RKO (cell line): ENCODE data around the gene PDPN.
"Not testable (repeated sequence)": the region's sequence is repeated elsewhere in the genome, so short reads cannot be mapped to it uniquely, and the experiment has no call there.

Experiments
- DNase-seq: peaks from one replicate; pipeline ENCODE4 v3.0.0-alpha.2; 2016; ENCODE audit warnings: low spot score

The PDPN gene

GRCh38 chr1:13583595-13583965, at the start of gene PDPN:
Gene PDPN, plus strand, starts transcription at chr1:13583832. Its CDS starts 202 bp downstream, at chr1:13584034.
- no peak for DNase-seq

- no peak for DNase-seq
Measured at GRCh38 chr1:13535227-13535626, 48.4 kb upstream of the PDPN start.

GRCh38 chr1:13536571-13536970, 47.1 kb upstream of the PDPN start:
- DNase-seq = no peak

GRCh38 chr1:13538832-13539231, 44.8 kb upstream of the PDPN start:
- no peak for DNase-seq

- DNase-seq = no peak
Measured at GRCh38 chr1:13539683-13540082, 43.9 kb upstream of the PDPN start.

- no peak for DNase-seq
Measured at GRCh38 chr1:13540866-13541265, 42.8 kb upstream of the PDPN start.

GRCh38 chr1:13541435-13542215, 42.0 kb upstream of the PDPN start:
- DNase-seq = no peak

GRCh38 chr1:13543451-13544220, 40.0 kb upstream of the PDPN start:
- peak; percentile 7 for DNase-seq

- no peak for DNase-seq
Measured at GRCh38 chr1:13544221-13544556, 39.4 kb upstream of the PDPN start.

- no peak for DNase-seq
Measured at GRCh38 chr1:13546791-13547190, 36.8 kb upstream of the PDPN start.

- DNase-seq = no peak
Measured at GRCh38 chr1:13548281-13548680, 35.4 kb upstream of the PDPN start.

GRCh38 chr1:13549021-13549420, 34.6 kb upstream of the PDPN start:
- no peak for DNase-seq

GRCh38 chr1:13549521-13549920, 34.1 kb upstream of the PDPN start:
- DNase-seq = no peak

- DNase-seq = no peak
Measured at GRCh38 chr1:13550663-13551062, 33.0 kb upstream of the PDPN start.

GRCh38 chr1:13554798-13555197, 28.8 kb upstream of the PDPN start:
- no peak for DNase-seq

- DNase-seq = no peak
Measured at GRCh38 chr1:13556224-13556764, 27.3 kb upstream of the PDPN start.

- DNase-seq = no peak
Measured at GRCh38 chr1:13560541-13560940, 23.1 kb upstream of the PDPN start.

GRCh38 chr1:13562981-13563380, 20.7 kb upstream of the PDPN start:
- DNase-seq = not testable (repeated sequence)

GRCh38 chr1:13564073-13564472, 19.6 kb upstream of the PDPN start:
- DNase-seq = no peak

- not testable (repeated sequence) for DNase-seq
Measured at GRCh38 chr1:13570435-13570834, 13.2 kb upstream of the PDPN start.

GRCh38 chr1:13570924-13571323, 12.7 kb upstream of the PDPN start:
- no peak for DNase-seq

- DNase-seq = no peak
Measured at GRCh38 chr1:13573586-13573985, 10.0 kb upstream of the PDPN start.

- no peak for DNase-seq
Measured at GRCh38 chr1:13576926-13577325, 6.7 kb upstream of the PDPN start.
